Natural killer cell (primary cell): ENCODE results near the gene MSI2. TPM values are rescaled to one million over a fixed set of nuclear protein-coding genes. Genes with fewer than 3 reads are reported as not detected.

Experiments
- ATAC-seq, 3 donors: fragments of 150-1000 bp in 2 of 3; fragments of 200-7000 bp in 1 of 3; cut with Tn5 transposase; 1 replicate in 1 of 3; 2 replicates in 2 of 3; pipeline ENCODE4 v1.10.0; 2021; ENCODE audit warnings: mild to moderate bottlenecking in 2 of 3, moderate library complexity in 2 of 3
- DNase-seq, 2 donors: peaks; one replicate each; pipeline versions ENCODE4 v3.0.0 to v3.0.0-alpha.2; 2013 to 2021; ENCODE audit warnings: mixed read lengths in 1 of 2
- H3K27ac ChIP-seq: one replicate; pipeline ENCODE4 v1.5.1; 2013; ENCODE audit warnings: mild to moderate bottlenecking, low read length
- H3K27me3 ChIP-seq: one replicate; pipeline ENCODE4 v1.6.1; 2013; ENCODE audit warnings: low read length; ENCODE audit not compliant: control insufficient read depth, insufficient read depth
- H3K36me3 ChIP-seq: one replicate; pipeline ENCODE4 v1.6.1; 2013; ENCODE audit warnings: low read length; ENCODE audit not compliant: control insufficient read depth, insufficient read depth
- H3K4me1 ChIP-seq: one replicate; pipeline ENCODE4 v1.6.1; 2013; ENCODE audit warnings: low read length; ENCODE audit not compliant: control insufficient read depth, insufficient read depth
- H3K4me3 ChIP-seq: one replicate; pipeline ENCODE4 v1.5.1; 2013; ENCODE audit warnings: low read length
- H3K9me3 ChIP-seq: one replicate; pipeline ENCODE4 v1.6.1; 2013; ENCODE audit warnings: low read length; ENCODE audit not compliant: control insufficient read depth, insufficient read depth
- H3K27ac Mint-ChIP-seq, 2 donors: one replicate each; pipeline ENCODE4 v1.8.0; 2022; ENCODE audit warnings: mild to moderate bottlenecking in 2 of 2, mixed read lengths in 2 of 2, moderate library complexity in 1 of 2
- H3K27me3 Mint-ChIP-seq, 2 donors: one replicate each; pipeline ENCODE4 v1.8.0; 2022; ENCODE audit warnings: low read depth in 2 of 2, mixed read lengths in 2 of 2
- H3K36me3 Mint-ChIP-seq: one replicate; pipeline ENCODE4 v1.8.0; 2022; ENCODE audit warnings: mixed read lengths
- H3K4me1 Mint-ChIP-seq, 2 donors: one replicate each; pipeline ENCODE4 v1.8.0; 2022; ENCODE audit warnings: mixed read lengths in 2 of 2
- H3K4me3 Mint-ChIP-seq: one replicate; pipeline ENCODE4 v1.8.0; 2022; ENCODE audit warnings: mild to moderate bottlenecking, moderate library complexity, mixed read lengths
- H3K9me3 Mint-ChIP-seq, 2 donors: one replicate each; pipeline ENCODE4 v1.8.0; 2022; ENCODE audit warnings: mixed read lengths in 2 of 2
- CTCF ChIP-seq: fragments of 200-600 bp; IDR thresholded peaks from one replicate; pipeline ENCODE4 v1.8.0; 2022; ENCODE audit warnings: antibody characterized with exemption
- WGBS: methylation state at CpG from one replicate; pipeline ENCODE4 v1.1.7; 2013; ENCODE audit warnings: missing lambda C conversion rate; ENCODE audit not compliant: insufficient coverage; 5-methylcytosine and 5-hydroxymethylcytosine counted together
- intact Hi-C: fragments of 100-400 bp; cut with micrococcal nuclease; formaldehyde crosslinking; loops from one replicate; pipeline ENCODE4 v1.14.2; 2022
- total RNA-seq, 4 donors: library from RNA; stranded (reverse); fragments of 120-200 nt in 1 of 4; gene quantifications; one replicate each; pipeline versions ENCODE4 v1.2.3 to v1.2.4, GENCODE V29; 2013 to 2022

MSI2 gene
- total RNA-seq, 3 donors from 2014 or later (not counting 1 experiment from before 2014, with no cell fraction given): 95.5 to 145 (median 96.8) TPM

DNA sequence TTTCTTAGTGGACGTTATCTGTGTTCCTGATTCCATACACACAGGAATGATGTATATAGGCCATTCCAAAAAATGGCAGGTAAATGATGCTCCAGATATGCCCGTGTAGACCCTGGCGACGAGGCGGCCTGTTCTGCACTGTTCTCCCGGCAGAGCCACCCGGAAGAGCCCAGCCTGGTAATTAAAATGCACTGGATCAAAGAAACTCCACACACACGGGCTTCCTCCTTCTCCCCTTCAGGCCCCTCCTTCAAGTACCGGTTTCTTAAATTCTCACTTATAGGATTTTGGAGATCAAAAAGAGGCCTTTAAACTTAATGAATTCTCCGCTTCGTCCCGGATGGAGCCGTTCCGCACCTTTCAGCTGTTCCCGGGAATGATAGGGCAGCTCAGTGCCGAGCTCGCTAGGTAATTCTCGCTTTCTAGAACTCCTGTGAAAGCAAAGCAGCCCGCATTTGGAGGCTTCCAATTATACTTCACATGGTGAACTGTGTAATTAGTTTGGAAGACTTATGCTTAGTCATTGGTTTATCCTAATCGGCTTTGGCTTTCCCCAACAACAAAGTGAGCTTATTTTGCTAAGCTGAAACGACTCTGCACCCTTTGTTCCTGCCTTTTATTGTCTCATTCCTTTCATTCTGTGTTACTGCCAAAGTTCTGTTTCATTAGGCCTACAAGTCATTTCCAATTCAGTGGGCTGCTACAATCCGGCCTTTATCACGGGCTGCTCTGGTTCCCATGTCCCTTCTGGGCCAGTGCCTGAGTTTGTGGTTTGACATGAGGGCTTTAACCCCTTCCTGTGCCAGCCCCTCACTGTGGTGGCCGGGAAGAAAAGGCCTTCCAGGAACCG lies 150.0 kb downstream of the MSI2 start:
- ATAC-seq (no peak), DNase-seq (no peak)
- H3K9me3 ChIP-seq: no peaks in the 10 kb centered on the region
- no peak overlapping the region for H3K4me3 ChIP-seq
- TF ChIP-seq CTCF: no peak
- intact Hi-C loops: no loop called here
- H3K27ac ChIP-seq: no peak overlapping the region
- Mint-ChIP-seq H3K36me3 (no peaks in the 10 kb centered on the region), H3K4me1 (peaks cover 12 to 35% of the 10 kb centered on the region in 2 donors), H3K4me3 (no peak overlapping the region), H3K27ac (no peak overlapping the region), H3K9me3 (no peaks in the 10 kb centered on the region), H3K27me3 (no peaks in the 10 kb centered on the region)
- WGBS: 66% methylated on average over 25 of the region's 25 CpGs
- peaks cover 6% of the 10 kb centered on the region for H3K36me3 ChIP-seq
- H3K4me1 ChIP-seq: peaks cover 4% of the 10 kb centered on the region
- no peaks in the 10 kb centered on the region for H3K27me3 ChIP-seq

- H3K4me1 Mint-ChIP-seq: peaks cover 12 to 35% of the 10 kb centered on the region in 2 donors
- H3K9me3 ChIP-seq: no peaks in the 10 kb centered on the region
- peaks cover 4% of the 10 kb centered on the region for H3K4me1 ChIP-seq
- no peaks in the 10 kb centered on the region for H3K9me3 Mint-ChIP-seq
- no peak overlapping the region for H3K4me3 ChIP-seq
- 73% methylated on average over 12 of the region's 12 CpGs for WGBS
- TF ChIP-seq CTCF: no peak
- intact Hi-C loops: no loop called here
- H3K27ac ChIP-seq: no peak overlapping the region
- no peaks in the 10 kb centered on the region for H3K36me3 Mint-ChIP-seq
- H3K4me3 Mint-ChIP-seq: no peak overlapping the region
- no peak for DNase-seq
- no peak overlapping the region for H3K27ac Mint-ChIP-seq
- ATAC-seq: no peak
- H3K27me3 Mint-ChIP-seq: no peaks in the 10 kb centered on the region
- peaks cover 6% of the 10 kb centered on the region for H3K36me3 ChIP-seq
- no peaks in the 10 kb centered on the region for H3K27me3 ChIP-seq
These were observed 150.6 kb downstream of the MSI2 start for GRCh38 chr17:57406981-57407286.

- intact Hi-C loops: no loop called here
- H3K4me3 ChIP-seq: no peak overlapping the region
- TF ChIP-seq CTCF: no peak
- WGBS: 71% methylated on average over 9 of the region's 9 CpGs
- H3K27ac ChIP-seq: no peak overlapping the region
- H3K9me3 Mint-ChIP-seq: no peaks in the 10 kb centered on the region
- ATAC-seq (no peak), DNase-seq (no peak)
- no peak overlapping the region for H3K4me3 Mint-ChIP-seq
- H3K4me1 ChIP-seq: peaks cover 4% of the 10 kb centered on the region
- no peaks in the 10 kb centered on the region for H3K27me3 Mint-ChIP-seq
- no peaks in the 10 kb centered on the region for H3K27me3 ChIP-seq
- no peaks in the 10 kb centered on the region for H3K9me3 ChIP-seq
- H3K36me3 Mint-ChIP-seq: no peaks in the 10 kb centered on the region
- peaks cover 3% of the 10 kb centered on the region for H3K36me3 ChIP-seq
- H3K27ac Mint-ChIP-seq: no peak overlapping the region
- H3K4me1 Mint-ChIP-seq: peaks cover 12 to 35% of the 10 kb centered on the region in 2 donors
These were observed 151.2 kb downstream of the MSI2 start for GRCh38 chr17:57407287-57408070.
